Measurements from ENCODE around the gene ASNSD1. TPM values are rescaled to one million over a fixed set of nuclear protein-coding genes. Genes with fewer than 3 reads are reported as not detected.

Gene ASNSD1
- total and polyA plus RNA-seq, 2 experiments from 2014 or later = 38.4 to 49.7 TPM

DNA sequence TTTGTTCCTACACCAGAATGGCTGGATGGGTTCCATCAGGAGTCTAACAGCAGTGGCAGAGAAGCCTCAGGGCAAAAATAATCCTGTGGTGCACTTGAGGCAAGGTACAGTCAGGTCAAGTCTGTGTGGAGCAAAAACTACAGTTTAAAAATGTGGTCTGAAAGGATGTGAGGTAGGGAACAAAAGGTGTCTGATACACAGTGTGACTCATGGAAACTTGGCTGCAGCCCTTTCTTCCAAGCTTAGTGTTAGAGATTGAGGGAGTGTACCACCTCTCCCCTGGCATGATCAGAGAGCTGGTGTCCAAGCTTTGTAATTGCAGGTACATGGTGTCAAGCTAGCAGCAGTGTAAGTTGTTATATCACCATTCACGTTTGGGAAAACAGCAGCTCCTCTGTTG lies 22.1 kb downstream of the ASNSD1 start:
- Mint-ChIP-seq H3K9me3 (peaks cover 4% of the 10 kb centered on the region; the same call in 2 of the 3 replicates), H3K27me3 (ENCODE audit: insufficient read depth, low read depth, poor library complexity) (no peaks in the 10 kb centered on the region), H3K36me3 (ENCODE audit: low read depth) (peaks cover 5% of the 10 kb centered on the region; the same call in 2 of the 3 replicates), H3K27ac (no peak overlapping the region), H3K4me1 (peaks cover 8% of the 10 kb centered on the region; the same call in 2 of the 3 replicates), H3K4me3 (no peak overlapping the region)
- H3K4me3 ChIP-seq = no peak overlapping the region
- H3K9me2 ChIP-seq (ENCODE audit: insufficient read depth) = no peaks in the 10 kb centered on the region
- no peaks in the 10 kb centered on the region for H3K36me3 ChIP-seq (ENCODE audit: insufficient read depth)
- ATAC-seq = no peak
- H3K27ac ChIP-seq (ENCODE audit: low read depth) = no peak overlapping the region
- no peaks in the 10 kb centered on the region for H3F3A ChIP-seq (replicated peaks; ENCODE audit: low read depth)
- no peak overlapping the region for H2AFZ ChIP-seq
- DNase-seq (ENCODE audit: low spot score) = no peak
- no peaks in the 10 kb centered on the region for H4K20me1 ChIP-seq (replicated peaks; ENCODE audit: insufficient read depth)
- H3K4me2 ChIP-seq = no peak overlapping the region
- TF ChIP-seq, protein P1, sequence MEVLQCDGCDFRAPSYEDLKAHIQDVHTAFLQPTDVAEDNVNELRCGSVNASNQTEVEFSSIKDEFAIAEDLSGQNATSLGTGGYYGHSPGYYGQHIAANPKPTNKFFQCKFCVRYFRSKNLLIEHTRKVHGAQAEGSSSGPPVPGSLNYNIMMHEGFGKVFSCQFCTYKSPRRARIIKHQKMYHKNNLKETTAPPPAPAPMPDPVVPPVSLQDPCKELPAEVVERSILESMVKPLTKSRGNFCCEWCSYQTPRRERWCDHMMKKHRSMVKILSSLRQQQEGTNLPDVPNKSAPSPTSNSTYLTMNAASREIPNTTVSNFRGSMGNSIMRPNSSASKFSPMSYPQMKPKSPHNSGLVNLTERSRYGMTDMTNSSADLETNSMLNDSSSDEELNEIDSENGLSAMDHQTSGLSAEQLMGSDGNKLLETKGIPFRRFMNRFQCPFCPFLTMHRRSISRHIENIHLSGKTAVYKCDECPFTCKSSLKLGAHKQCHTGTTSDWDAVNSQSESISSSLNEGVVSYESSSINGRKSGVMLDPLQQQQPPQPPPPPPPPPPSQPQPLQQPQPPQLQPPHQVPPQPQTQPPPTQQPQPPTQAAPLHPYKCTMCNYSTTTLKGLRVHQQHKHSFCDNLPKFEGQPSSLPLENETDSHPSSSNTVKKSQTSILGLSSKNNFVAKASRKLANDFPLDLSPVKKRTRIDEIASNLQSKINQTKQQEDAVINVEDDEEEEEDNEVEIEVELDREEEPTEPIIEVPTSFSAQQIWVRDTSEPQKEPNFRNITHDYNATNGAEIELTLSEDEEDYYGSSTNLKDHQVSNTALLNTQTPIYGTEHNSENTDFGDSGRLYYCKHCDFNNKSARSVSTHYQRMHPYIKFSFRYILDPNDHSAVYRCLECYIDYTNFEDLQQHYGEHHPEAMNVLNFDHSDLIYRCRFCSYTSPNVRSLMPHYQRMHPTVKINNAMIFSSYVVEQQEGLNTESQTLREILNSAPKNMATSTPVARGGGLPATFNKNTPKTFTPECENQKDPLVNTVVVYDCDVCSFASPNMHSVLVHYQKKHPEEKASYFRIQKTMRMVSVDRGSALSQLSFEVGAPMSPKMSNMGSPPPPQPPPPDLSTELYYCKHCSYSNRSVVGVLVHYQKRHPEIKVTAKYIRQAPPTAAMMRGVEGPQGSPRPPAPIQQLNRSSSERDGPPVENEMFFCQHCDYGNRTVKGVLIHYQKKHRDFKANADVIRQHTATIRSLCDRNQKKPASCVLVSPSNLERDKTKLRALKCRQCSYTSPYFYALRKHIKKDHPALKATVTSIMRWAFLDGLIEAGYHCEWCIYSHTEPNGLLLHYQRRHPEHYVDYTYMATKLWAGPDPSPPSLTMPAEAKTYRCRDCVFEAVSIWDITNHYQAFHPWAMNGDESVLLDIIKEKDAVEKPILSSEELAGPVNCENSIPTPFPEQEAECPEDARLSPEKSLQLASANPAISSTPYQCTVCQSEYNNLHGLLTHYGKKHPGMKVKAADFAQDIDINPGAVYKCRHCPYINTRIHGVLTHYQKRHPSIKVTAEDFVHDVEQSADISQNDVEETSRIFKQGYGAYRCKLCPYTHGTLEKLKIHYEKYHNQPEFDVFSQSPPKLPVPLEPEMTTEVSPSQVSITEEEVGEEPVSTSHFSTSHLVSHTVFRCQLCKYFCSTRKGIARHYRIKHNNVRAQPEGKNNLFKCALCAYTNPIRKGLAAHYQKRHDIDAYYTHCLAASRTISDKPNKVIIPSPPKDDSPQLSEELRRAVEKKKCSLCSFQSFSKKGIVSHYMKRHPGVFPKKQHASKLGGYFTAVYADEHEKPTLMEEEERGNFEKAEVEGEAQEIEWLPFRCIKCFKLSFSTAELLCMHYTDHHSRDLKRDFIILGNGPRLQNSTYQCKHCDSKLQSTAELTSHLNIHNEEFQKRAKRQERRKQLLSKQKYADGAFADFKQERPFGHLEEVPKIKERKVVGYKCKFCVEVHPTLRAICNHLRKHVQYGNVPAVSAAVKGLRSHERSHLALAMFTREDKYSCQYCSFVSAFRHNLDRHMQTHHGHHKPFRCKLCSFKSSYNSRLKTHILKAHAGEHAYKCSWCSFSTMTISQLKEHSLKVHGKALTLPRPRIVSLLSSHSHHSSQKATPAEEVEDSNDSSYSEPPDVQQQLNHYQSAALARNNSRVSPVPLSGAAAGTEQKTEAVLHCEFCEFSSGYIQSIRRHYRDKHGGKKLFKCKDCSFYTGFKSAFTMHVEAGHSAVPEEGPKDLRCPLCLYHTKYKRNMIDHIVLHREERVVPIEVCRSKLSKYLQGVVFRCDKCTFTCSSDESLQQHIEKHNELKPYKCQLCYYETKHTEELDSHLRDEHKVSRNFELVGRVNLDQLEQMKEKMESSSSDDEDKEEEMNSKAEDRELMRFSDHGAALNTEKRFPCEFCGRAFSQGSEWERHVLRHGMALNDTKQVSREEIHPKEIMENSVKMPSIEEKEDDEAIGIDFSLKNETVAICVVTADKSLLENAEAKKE (CRISPR knock-in tag; IDR thresholded peaks at IDR 0.05) = no peak
- TF ChIP-seq POLR2AphosphoS5 (IDR thresholded peaks at IDR 0.05; ENCODE audit: low read depth) = no peak
- no peak for TF ChIP-seq EZH2 (IDR thresholded peaks at IDR 0.05; ENCODE audit: low read depth, unreplicated experiment)
- no peak for TF ChIP-seq EZH2phosphoT487 (IDR thresholded peaks at IDR 0.05; ENCODE audit: unreplicated experiment)
- TF ChIP-seq STAT1 (IDR thresholded peaks at IDR 0.05; ENCODE audit: unreplicated experiment) = no peak
- no peak for TF ChIP-seq NANOG (IDR thresholded peaks at IDR 0.05; ENCODE audit: borderline replicate concordance)
- no peaks in the 10 kb centered on the region for H3K27me3 ChIP-seq (ENCODE audit: insufficient read depth)
- H3K79me2 ChIP-seq (replicated peaks; ENCODE audit: insufficient read depth) = 0 out of 2 replicates have a peak, but pooled peaks cover 4% of the 10 kb centered on the region
- no peaks in the 10 kb centered on the region for H3K4me1 ChIP-seq (ENCODE audit: insufficient read depth)

DNA sequence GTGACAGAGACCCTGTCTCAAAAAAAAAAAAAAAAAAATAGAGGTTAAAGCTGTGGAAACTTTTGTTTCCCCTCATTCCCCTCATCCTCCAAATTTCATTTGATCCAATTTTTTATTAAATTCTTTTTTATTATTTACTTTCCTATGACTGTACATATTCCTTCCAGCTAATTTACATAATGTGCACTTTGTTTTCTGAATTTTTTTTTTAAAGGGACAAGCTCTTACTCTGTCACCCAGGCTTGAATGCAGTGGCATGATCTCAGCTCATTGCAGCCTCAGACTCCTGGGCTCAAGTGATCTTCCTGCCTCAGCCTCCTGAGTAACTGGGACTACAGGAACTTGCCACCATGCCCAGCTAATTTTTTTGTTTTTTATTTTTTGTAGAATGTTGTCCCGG lies 23.6 kb downstream of the ASNSD1 start:
- no peaks in the 10 kb centered on the region for H3K9me3 Mint-ChIP-seq
- DNase-seq (ENCODE audit: low spot score) = no peak
- H3K4me1 Mint-ChIP-seq = peaks cover 8% of the 10 kb centered on the region; the same call in 2 of the 3 replicates
- Histone ChIP-seq H3K36me3 (ENCODE audit: insufficient read depth) (no peaks in the 10 kb centered on the region), H3K4me1 (ENCODE audit: insufficient read depth) (no peaks in the 10 kb centered on the region), H3K27me3 (ENCODE audit: insufficient read depth) (no peaks in the 10 kb centered on the region), H4K20me1 (replicated peaks; ENCODE audit: insufficient read depth) (no peaks in the 10 kb centered on the region), H3K9me2 (ENCODE audit: insufficient read depth) (no peaks in the 10 kb centered on the region), H2AFZ (no peak overlapping the region), H3K4me2 (no peak overlapping the region), H3K79me2 (replicated peaks; ENCODE audit: insufficient read depth) (no peaks in the 10 kb centered on the region), H3F3A (replicated peaks; ENCODE audit: low read depth) (no peaks in the 10 kb centered on the region), H3K4me3 (no peak overlapping the region), H3K27ac (ENCODE audit: low read depth) (no peak overlapping the region)
- no peak for ATAC-seq
- no peaks in the 10 kb centered on the region for H3K36me3 Mint-ChIP-seq (ENCODE audit: low read depth)
- no peak overlapping the region for H3K27ac Mint-ChIP-seq
- H3K4me3 Mint-ChIP-seq = no peak overlapping the region
- H3K27me3 Mint-ChIP-seq (ENCODE audit: insufficient read depth, low read depth, poor library complexity) = no peaks in the 10 kb centered on the region
- TF ChIP-seq, protein P1 (CRISPR knock-in tag; IDR thresholded peaks at IDR 0.05) = no peak
- TF ChIP-seq ZNF331 (CRISPR knock-in tag; IDR thresholded peaks at IDR 0.05; ENCODE audit: low read depth) (no peak), EZH2phosphoT487 (IDR thresholded peaks at IDR 0.05; ENCODE audit: unreplicated experiment) (no peak), STAT1 (IDR thresholded peaks at IDR 0.05; ENCODE audit: unreplicated experiment) (no peak)

All from GM23338 (cell line).